ENCODE data around the gene RHOT2. TPM values are rescaled to one million over a fixed set of nuclear protein-coding genes. Genes with fewer than 3 reads are reported as not detected.
A peak's percentile ranks its signal among the peaks of the same experiment; 100 is the strongest.

RHOT2 gene
- total and polyA plus RNA-seq, 10 of the 15 experiments (the other 5 are each of a cell fraction or from before 2014, with no cell fraction given), result 3.7 to 174 (median 69.8) TPM

- TF ChIP-seq ZBTB4 (CRISPR knock-in tag; IDR thresholded peaks at IDR 0.05) (no peak), CBX5 (IDR thresholded peaks at IDR 0.05; ENCODE audit: low read depth) (no peak), WRNIP1 (IDR thresholded peaks at IDR 0.05; ENCODE audit: borderline replicate concordance, low read depth, low read length) (no peak), JUNB (IDR thresholded peaks at IDR 0.05) (no peak), ZNF622 (IDR thresholded peaks at IDR 0.05) (no peak), TCF7 (IDR thresholded peaks at IDR 0.05; ENCODE audit: borderline replicate concordance) (no peak), ZSCAN29 (IDR thresholded peaks at IDR 0.05) (no peak), NFXL1 (IDR thresholded peaks at IDR 0.05; ENCODE audit: borderline replicate concordance) (no peak), YY1 (IDR thresholded peaks at IDR 0.05; ENCODE audit: low read depth, low read length) (peak; percentile 44; the same call in 1 of the 2 replicates), LARP7 (IDR thresholded peaks at IDR 0.05) (peak; percentile 87), ZNF687 (IDR thresholded peaks at IDR 0.05) (peak; percentile 39), POLR2A (IDR thresholded peaks at IDR 0.05; ENCODE audit: low read depth, low read length) (peak; percentile 80), MAX (IDR thresholded peaks at IDR 0.05; ENCODE audit: low read depth, low read length) (peak; percentile 47; the same call in 1 of the 2 replicates), NRF1 (conservative IDR thresholded peaks at IDR 0.05; ENCODE audit: low read depth, low read length) (no peak), ETV6 (conservative IDR thresholded peaks at IDR 0.05 in 1 of 2, IDR thresholded peaks at IDR 0.05 in 1 of 2; ENCODE audit: borderline replicate concordance in 1 of 2, low read depth in 1 of 2) (no peak), SREBF2 (IDR thresholded peaks at IDR 0.05; ENCODE audit: low read length) (no peak), CBX3 (IDR thresholded peaks at IDR 0.05; ENCODE audit: borderline replicate concordance, low read depth) (no peak), SUZ12 (IDR thresholded peaks at IDR 0.05; ENCODE audit: unreplicated experiment) (no peak), ZZZ3 (IDR thresholded peaks at IDR 0.05; ENCODE audit: control insufficient read depth, insufficient read length, low read depth) (no peak), NR2C1 (IDR thresholded peaks at IDR 0.05) (peak; percentile 51), MTA3 (IDR thresholded peaks at IDR 0.05; ENCODE audit: borderline replicate concordance, low read length) (no peak)
- TF ChIP-seq, protein P1, sequence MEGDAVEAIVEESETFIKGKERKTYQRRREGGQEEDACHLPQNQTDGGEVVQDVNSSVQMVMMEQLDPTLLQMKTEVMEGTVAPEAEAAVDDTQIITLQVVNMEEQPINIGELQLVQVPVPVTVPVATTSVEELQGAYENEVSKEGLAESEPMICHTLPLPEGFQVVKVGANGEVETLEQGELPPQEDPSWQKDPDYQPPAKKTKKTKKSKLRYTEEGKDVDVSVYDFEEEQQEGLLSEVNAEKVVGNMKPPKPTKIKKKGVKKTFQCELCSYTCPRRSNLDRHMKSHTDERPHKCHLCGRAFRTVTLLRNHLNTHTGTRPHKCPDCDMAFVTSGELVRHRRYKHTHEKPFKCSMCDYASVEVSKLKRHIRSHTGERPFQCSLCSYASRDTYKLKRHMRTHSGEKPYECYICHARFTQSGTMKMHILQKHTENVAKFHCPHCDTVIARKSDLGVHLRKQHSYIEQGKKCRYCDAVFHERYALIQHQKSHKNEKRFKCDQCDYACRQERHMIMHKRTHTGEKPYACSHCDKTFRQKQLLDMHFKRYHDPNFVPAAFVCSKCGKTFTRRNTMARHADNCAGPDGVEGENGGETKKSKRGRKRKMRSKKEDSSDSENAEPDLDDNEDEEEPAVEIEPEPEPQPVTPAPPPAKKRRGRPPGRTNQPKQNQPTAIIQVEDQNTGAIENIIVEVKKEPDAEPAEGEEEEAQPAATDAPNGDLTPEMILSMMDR (IDR thresholded peaks at IDR 0.05 in 2 of 3, conservative IDR thresholded peaks at IDR 0.05 in 1 of 3; ENCODE audit: control insufficient read depth in 2 of 3, extremely low read depth in 1 of 3, insufficient read depth in 1 of 3, low read depth in 3 of 3, low read length in 3 of 3), result no peak
These were observed 26.4 kb upstream of the RHOT2 start, which contains the start of gene MCRIP2 (continued) for GRCh38 chr16:641326-642188.

Measured in GM12878 (cell line).